ENCODE data around the gene MACF1. TPM values are rescaled to one million over a fixed set of nuclear protein-coding genes. Genes with fewer than 3 reads are reported as not detected.
"Not testable (repeated sequence)": the region's sequence is repeated elsewhere in the genome, so short reads cannot be mapped to it uniquely, and the experiment has no call there.

Gene MACF1
- total RNA-seq, 1 experiment from 2014 or later = 189 TPM

DNA sequence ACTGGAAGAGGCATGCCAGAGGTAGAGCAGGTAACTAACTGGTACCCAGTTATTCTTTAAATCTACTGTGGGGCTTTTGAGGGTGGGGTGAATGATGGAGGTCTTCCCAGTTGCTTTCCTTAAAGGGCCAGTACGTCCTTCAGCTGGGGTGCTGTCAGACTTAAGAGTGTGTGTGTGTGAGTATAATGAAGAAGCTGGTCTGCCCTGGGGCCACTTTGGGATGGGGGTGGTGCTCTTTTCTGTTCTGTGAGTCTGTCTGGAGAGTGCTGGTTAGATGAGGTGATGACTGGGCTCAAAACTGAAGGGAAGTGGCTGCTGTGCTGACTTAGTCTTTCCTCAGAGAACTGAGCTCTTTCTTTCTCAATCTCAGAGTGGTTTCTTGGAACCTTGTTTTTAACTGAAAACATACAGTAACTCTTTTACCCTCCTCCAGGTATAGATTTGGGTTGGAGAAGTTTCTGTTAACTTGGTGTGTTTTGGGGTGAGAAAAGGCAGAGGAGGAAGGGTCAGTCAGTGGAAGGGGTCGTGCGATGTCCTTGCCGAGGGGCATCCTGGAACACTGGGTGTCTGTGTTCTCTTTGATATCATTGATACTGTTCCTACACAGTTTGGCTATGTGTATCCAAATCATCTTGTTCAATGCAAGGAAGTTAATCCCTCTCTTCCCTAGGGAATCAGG is 746 bp downstream of the MACF1 start:
- H2AFZ ChIP-seq = no peak overlapping the region
- intact Hi-C loops (cut with micrococcal nuclease; ENCODE audit: unreplicated experiment) = no loop called here
- DNase-seq = peak in 1 of 2 experiments; percentile 47
- H3K36me3 ChIP-seq (ENCODE audit: low read depth) = no peaks in the 10 kb centered on the region
- BruUV-seq (replicated peaks) = no TSS peak
- no peak for TF ChIP-seq EZH2 (IDR thresholded peaks at IDR 0.05; ENCODE audit: low read depth)
- TF ChIP-seq, protein P1, sequence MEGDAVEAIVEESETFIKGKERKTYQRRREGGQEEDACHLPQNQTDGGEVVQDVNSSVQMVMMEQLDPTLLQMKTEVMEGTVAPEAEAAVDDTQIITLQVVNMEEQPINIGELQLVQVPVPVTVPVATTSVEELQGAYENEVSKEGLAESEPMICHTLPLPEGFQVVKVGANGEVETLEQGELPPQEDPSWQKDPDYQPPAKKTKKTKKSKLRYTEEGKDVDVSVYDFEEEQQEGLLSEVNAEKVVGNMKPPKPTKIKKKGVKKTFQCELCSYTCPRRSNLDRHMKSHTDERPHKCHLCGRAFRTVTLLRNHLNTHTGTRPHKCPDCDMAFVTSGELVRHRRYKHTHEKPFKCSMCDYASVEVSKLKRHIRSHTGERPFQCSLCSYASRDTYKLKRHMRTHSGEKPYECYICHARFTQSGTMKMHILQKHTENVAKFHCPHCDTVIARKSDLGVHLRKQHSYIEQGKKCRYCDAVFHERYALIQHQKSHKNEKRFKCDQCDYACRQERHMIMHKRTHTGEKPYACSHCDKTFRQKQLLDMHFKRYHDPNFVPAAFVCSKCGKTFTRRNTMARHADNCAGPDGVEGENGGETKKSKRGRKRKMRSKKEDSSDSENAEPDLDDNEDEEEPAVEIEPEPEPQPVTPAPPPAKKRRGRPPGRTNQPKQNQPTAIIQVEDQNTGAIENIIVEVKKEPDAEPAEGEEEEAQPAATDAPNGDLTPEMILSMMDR (conservative IDR thresholded peaks at IDR 0.05) = no peak
- no peaks in the 10 kb centered on the region; the same call in 1 of the 2 replicates for H3F3A ChIP-seq (ENCODE audit: insufficient read depth, low read depth)
- 0 out of 2 replicates have a peak, but pooled peaks cover 5% of the 10 kb centered on the region for H3K4me1 ChIP-seq (replicated peaks; ENCODE audit: insufficient read depth)
- 0 out of 2 replicates have a peak, but pooled peaks cover 9% of the 10 kb centered on the region for H3K79me2 ChIP-seq (ENCODE audit: low read depth)
- ChIA-PET POLR2A (ENCODE audit: unreplicated experiment) (interaction anchor here (0.6 kb wide), 6 partner anchors 14 to 1274 kb away, joined by 3 to 8 read pairs (median 4); no protein-coding TSS in a partner anchor), CTCF (interaction anchor here (0.6 to 1.7 kb wide), 5 partner anchors 11 to 72 kb away, joined by 3 to 9 read pairs (median 4); no protein-coding TSS in a partner anchor)
- H3K9me2 ChIP-seq (ENCODE audit: insufficient read depth) = 0 out of 2 replicates have a peak, but pooled peaks cover 2% of the 10 kb centered on the region
- peaks cover 6% of the 10 kb centered on the region for H4K20me1 ChIP-seq (ENCODE audit: insufficient read depth)
- H3K27ac ChIP-seq = no peak overlapping the region
- no peaks in the 10 kb centered on the region for H3K27me3 ChIP-seq (ENCODE audit: insufficient read depth, low read depth)
- H3K4me3 ChIP-seq = no peak overlapping the region
- no peak overlapping the region for H3K4me2 ChIP-seq
- no peaks in the 10 kb centered on the region for H3K9me3 ChIP-seq (ENCODE audit: insufficient read depth, low read depth)

DNA sequence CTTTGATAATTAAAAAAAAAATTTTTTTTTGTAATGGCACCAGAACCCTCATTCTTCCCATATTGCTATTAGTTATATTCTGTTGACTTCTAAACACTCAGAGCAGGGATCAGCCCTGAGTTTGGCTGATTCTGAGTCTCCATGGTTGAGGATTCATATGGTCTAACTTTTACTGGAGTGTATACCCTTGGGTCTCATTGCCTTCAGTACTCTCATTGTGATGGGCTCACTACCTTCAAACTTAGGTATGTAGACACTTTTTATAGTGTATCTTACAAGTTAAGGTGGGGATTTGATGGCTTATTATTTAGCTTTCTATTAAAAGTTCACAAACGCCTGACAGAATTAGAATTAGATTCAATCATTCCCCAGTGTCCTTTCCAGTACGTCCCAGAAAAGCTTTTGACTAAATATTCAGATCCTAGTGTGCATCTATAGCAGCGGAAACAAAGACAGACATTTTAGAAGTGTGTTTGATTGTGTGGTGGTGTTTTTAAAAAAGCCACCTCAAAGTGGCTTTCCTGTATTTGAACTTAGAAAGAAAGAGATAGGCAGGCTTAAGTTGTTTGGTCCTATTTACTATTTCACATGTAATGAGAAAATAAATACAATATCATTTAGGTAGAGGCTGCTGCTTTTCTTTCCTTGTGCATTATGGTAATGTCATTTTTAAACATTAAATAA is 1.4 kb downstream of the MACF1 start:
- BruUV-seq (replicated peaks) = no TSS peak
- Histone ChIP-seq H3K4me1 (replicated peaks; ENCODE audit: insufficient read depth) (0 out of 2 replicates have a peak, but pooled peaks cover 5% of the 10 kb centered on the region), H3K4me3 (no peak overlapping the region), H3K36me3 (ENCODE audit: low read depth) (no peaks in the 10 kb centered on the region), H3K9me2 (ENCODE audit: insufficient read depth) (0 out of 2 replicates have a peak, but pooled peaks cover 2% of the 10 kb centered on the region), H3K27ac (no peak overlapping the region), H3K27me3 (ENCODE audit: insufficient read depth, low read depth) (no peaks in the 10 kb centered on the region), H3K9me3 (ENCODE audit: insufficient read depth, low read depth) (no peaks in the 10 kb centered on the region), H4K20me1 (ENCODE audit: insufficient read depth) (peaks cover 6% of the 10 kb centered on the region), H3K4me2 (no peak overlapping the region), H3K79me2 (ENCODE audit: low read depth) (0 out of 2 replicates have a peak, but pooled peaks cover 9% of the 10 kb centered on the region), H3F3A (ENCODE audit: insufficient read depth, low read depth) (no peaks in the 10 kb centered on the region; the same call in 1 of the 2 replicates), H2AFZ (no peak overlapping the region)
- ChIA-PET POLR2A (ENCODE audit: unreplicated experiment) (no interaction called here), CTCF (interaction anchor here (0.6 to 1.7 kb wide), 3 partner anchors 11 to 63 kb away, joined by 4 to 9 read pairs (median 8); no protein-coding TSS in a partner anchor)
- intact Hi-C loops (cut with micrococcal nuclease; ENCODE audit: unreplicated experiment) = no loop called here
- TF ChIP-seq, protein P1 (conservative IDR thresholded peaks at IDR 0.05) = no peak
- DNase-seq = no peak

DNA sequence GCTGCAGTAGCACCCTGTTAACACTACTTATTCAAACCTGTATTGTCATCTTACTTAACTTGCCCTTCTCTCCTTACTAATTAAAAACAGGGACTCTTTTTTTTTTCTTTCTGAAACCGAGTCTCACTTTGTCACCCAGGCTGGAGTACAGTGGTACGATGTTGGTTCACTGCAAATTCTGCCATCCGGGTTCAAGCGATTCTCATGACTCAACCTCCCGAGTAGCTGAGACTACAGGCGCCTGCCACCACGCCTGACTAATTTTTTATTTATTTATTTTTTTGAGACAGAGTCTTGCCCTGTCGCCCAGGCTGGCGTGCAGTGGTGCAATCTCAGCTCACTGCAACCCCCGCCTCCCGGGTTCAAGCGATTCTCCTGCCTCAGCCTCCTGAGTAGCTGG is 3.9 kb downstream of the MACF1 start:
- DNase-seq; H3K9me3 ChIP-seq (ENCODE audit: insufficient read depth, low read depth); POLR2A ChIA-PET (ENCODE audit: unreplicated experiment); H3K27ac ChIP-seq; BruUV-seq (replicated peaks); H2AFZ ChIP-seq; H3K4me2 ChIP-seq; intact Hi-C loops (cut with micrococcal nuclease; ENCODE audit: unreplicated experiment); H3K9me2 ChIP-seq (ENCODE audit: insufficient read depth); H4K20me1 ChIP-seq (ENCODE audit: insufficient read depth); H3K27me3 ChIP-seq (ENCODE audit: insufficient read depth, low read depth); H3K4me3 ChIP-seq; H3K36me3 ChIP-seq (ENCODE audit: low read depth): not testable (repeated sequence)
- peaks cover 18% of the 10 kb centered on the region for H3K4me1 ChIP-seq (replicated peaks; ENCODE audit: insufficient read depth)
- 0 out of 2 replicates have a peak, but pooled peaks cover 21% of the 10 kb centered on the region for H3K79me2 ChIP-seq (ENCODE audit: low read depth)
- CTCF ChIA-PET = interaction anchor here (1.3 kb wide), 1 partner anchor 17 kb away, joined by 5 read pairs; no protein-coding TSS in a partner anchor
- H3F3A ChIP-seq (ENCODE audit: insufficient read depth, low read depth) = peaks cover 15% of the 10 kb centered on the region

All from PC-9 (cell line).